Neural crest cell (in vitro differentiated cells): ENCODE measurements around the gene OR10A6. TPM values are rescaled to one million over a fixed set of nuclear protein-coding genes. Genes with fewer than 3 reads are reported as not detected.
A peak's percentile ranks its signal among the peaks of the same experiment; 100 is the strongest.

Source experiments
- DNase-seq: peaks from one replicate; pipeline ENCODE4 v3.0.0; 2021; ENCODE audit warnings: low read depth, mixed read lengths, low spot score
- H3K27ac Mint-ChIP-seq: one replicate; pipeline ENCODE4 v1.8.0; 2021; ENCODE audit warnings: mild to moderate bottlenecking, mixed read lengths; ENCODE audit not compliant: unreplicated experiment
- H3K27me3 Mint-ChIP-seq: 2 replicates; pipeline ENCODE4 v1.8.0; 2021; ENCODE audit warnings: low read depth, mild to moderate bottlenecking, mixed read lengths
- H3K36me3 Mint-ChIP-seq: 2 replicates; pipeline ENCODE4 v1.8.0; 2021; ENCODE audit warnings: low read depth, mild to moderate bottlenecking, mixed read lengths
- H3K4me1 Mint-ChIP-seq: 2 replicates; pipeline ENCODE4 v1.8.0; 2021; ENCODE audit warnings: mixed read lengths
- H3K4me3 Mint-ChIP-seq: one replicate; pipeline ENCODE4 v1.8.0; 2021; ENCODE audit warnings: mild to moderate bottlenecking, mixed read lengths
- H3K9me3 Mint-ChIP-seq: 2 replicates; pipeline ENCODE4 v1.8.0; 2021; ENCODE audit warnings: mixed read lengths
- total RNA-seq: library from RNA; stranded (reverse); gene quantifications from 2 replicates; pipeline ENCODE4 v1.2.1, GENCODE V29; 2021
- TF ChIP-seq, protein P1 (sequence below): fragments of 200-600 bp; sonication (generic); conservative IDR thresholded peaks from 2 replicates; pipeline ENCODE4 v1.5.0; 2021; ENCODE audit warnings: antibody characterized with exemption, mild to moderate bottlenecking

The OR10A6 gene
- total RNA-seq, 1 donor from 2014 or later: not detected

DNA sequence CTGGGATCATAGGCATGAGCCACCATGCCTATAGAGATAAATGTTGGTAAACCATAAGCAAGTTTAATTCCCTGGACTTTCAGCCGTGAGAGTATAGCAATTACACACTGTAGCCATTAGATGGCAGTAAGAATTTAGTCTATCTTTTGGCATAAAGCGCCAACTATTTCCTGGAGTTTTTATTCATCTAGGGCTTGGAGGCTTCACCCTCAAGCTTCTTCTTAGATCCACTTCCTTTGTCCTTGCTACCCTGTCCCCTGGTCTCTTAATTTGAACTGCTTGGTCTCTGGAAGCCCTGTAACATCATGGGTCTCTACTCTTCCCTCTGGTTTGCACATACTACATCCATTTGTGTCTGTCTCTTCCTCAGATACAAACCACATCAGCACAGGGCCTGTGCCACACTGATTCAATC, 38.2 kb downstream of the OR10A6 start:
- no peak overlapping the region for H3K27ac Mint-ChIP-seq
- no peak for DNase-seq
- no peak overlapping the region for H3K4me3 Mint-ChIP-seq
- H3K27me3 Mint-ChIP-seq: peaks cover 22% of the 10 kb centered on the region
- H3K4me1 Mint-ChIP-seq: peaks cover 12% of the 10 kb centered on the region
- TF ChIP-seq, protein P1, sequence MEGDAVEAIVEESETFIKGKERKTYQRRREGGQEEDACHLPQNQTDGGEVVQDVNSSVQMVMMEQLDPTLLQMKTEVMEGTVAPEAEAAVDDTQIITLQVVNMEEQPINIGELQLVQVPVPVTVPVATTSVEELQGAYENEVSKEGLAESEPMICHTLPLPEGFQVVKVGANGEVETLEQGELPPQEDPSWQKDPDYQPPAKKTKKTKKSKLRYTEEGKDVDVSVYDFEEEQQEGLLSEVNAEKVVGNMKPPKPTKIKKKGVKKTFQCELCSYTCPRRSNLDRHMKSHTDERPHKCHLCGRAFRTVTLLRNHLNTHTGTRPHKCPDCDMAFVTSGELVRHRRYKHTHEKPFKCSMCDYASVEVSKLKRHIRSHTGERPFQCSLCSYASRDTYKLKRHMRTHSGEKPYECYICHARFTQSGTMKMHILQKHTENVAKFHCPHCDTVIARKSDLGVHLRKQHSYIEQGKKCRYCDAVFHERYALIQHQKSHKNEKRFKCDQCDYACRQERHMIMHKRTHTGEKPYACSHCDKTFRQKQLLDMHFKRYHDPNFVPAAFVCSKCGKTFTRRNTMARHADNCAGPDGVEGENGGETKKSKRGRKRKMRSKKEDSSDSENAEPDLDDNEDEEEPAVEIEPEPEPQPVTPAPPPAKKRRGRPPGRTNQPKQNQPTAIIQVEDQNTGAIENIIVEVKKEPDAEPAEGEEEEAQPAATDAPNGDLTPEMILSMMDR: peak; percentile 81
- H3K9me3 Mint-ChIP-seq: no peaks in the 10 kb centered on the region
- no peaks in the 10 kb centered on the region for H3K36me3 Mint-ChIP-seq

DNA sequence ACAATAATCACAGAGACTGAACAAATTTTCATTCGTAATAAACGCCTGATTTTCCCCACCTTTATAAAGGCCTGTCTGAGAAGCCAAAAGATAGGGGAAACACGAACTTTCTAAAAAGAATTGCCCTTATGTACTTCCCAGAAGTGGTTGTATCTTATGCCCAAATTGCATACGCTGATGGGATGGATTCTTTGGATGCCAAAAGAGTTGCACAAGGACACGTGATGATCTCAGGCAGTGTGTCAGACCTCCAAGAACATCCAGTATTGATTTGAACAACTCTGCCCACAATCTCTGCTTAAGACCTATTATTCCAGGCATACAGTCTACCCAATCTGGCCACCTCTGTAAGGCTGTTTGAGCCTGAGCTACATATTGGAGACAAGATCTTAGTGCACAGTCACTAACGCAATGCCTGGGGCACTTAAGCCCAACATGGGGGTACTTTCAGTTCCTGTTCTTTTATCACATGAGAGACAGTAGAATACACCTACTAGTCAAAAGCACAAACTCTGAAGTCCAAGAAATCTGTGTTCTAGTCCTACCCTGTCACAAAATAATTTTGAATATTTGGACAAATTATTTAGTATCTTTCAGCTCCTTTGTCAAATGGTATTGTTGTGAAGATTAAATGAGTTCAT, 38.9 kb downstream of the OR10A6 start:
- no peak for DNase-seq
- Mint-ChIP-seq H3K27ac (no peak overlapping the region), H3K4me1 (peaks cover 12% of the 10 kb centered on the region), H3K27me3 (peaks cover 22% of the 10 kb centered on the region), H3K4me3 (no peak overlapping the region), H3K36me3 (no peaks in the 10 kb centered on the region), H3K9me3 (no peaks in the 10 kb centered on the region)
- TF ChIP-seq, protein P1: no peak

DNA sequence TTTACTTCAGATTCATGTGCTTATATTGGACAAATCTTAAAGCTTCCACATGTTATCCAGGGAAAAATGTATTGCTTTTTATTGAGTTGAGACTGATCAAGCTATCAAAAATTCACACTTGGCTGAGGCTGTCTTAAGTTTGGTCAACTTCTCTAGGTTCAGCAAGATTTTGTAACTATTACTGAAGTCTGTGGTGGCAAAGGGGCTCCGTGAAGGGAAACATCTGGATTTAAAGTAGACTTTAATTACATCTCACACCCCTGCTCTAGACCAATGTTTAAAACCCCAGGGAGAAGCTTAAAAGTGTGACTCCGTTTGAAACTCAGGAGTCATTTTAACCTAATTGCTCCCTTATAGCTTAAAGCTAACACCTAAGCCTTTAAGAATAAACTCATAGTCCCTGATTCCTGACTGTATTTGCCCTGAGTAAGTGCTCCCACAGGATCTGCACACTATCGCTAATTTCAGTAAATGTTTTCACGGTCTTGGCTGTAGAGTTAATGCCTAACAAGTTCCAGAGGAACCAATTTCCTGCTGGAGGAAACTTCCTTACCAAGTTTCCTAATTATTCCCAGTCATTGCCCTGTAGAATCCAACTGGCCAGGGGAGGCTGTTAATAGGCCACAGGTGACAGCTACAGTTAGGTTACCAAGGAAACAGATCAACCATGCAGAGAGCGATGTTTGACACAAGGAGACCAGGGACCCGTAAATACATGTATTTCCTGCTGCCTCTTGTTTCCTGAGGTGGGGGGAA, 40.5 kb downstream of the OR10A6 start:
- no peaks in the 10 kb centered on the region for H3K9me3 Mint-ChIP-seq

GRCh38 chr11:7889985-7890384, 41.1 kb downstream of the OR10A6 start:
- Mint-ChIP-seq H3K27me3 (peaks cover 25% of the 10 kb centered on the region), H3K36me3 (no peaks in the 10 kb centered on the region), H3K9me3 (no peaks in the 10 kb centered on the region), H3K4me3 (no peak overlapping the region), H3K27ac (no peak overlapping the region), H3K4me1 (peaks cover 12% of the 10 kb centered on the region)
- DNase-seq: no peak
- TF ChIP-seq, protein P1: no peak

More for the DNA sequence above, 40.5 kb downstream of the OR10A6 start:
- Mint-ChIP-seq H3K36me3 (no peaks in the 10 kb centered on the region), H3K27ac (no peak overlapping the region), H3K27me3 (peaks cover 25% of the 10 kb centered on the region), H3K4me3 (no peak overlapping the region), H3K4me1 (peaks cover 12% of the 10 kb centered on the region)
- no peak for DNase-seq
- TF ChIP-seq, protein P1: no peak

DNA sequence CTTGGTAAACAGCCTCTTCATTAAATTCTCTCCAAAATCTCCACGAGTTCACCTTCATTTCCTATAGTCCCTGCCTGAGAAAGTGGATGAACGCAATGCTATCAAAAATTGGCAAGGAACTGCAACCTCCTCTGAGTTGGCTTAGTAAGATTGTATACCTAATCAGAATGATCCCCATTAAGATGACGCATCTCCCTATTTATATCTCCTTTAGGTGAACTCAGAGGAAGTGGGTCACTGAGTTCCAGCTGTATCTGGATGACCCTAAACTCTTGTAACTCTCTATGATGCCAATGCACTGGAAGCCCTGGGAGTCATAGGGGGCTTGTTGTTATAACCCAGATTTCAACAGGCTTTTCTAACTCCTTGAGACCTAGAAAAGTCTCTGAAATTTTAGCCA, 48.2 kb downstream of the OR10A6 start:
- TF ChIP-seq, protein P1: no peak
- Mint-ChIP-seq H3K27me3 (peaks cover 3% of the 10 kb centered on the region), H3K9me3 (no peaks in the 10 kb centered on the region), H3K36me3 (no peaks in the 10 kb centered on the region), H3K4me1 (no peaks in the 10 kb centered on the region), H3K27ac (no peak overlapping the region), H3K4me3 (no peak overlapping the region)
- DNase-seq: no peak

Other genes starting within 250 kb of the OR10A6 start
- not detected in 2 replicates for gene OVCH2, start 224.8 kb downstream of the OR10A6 start, total RNA-seq
- gene OR5P2, start 134.3 kb downstream of the OR10A6 start, total RNA-seq: not detected in 2 replicates
- not detected in 2 replicates for gene OR5P3, start 100.4 kb downstream of the OR10A6 start, total RNA-seq
- gene OR10A3, start 10.4 kb upstream of the OR10A6 start, total RNA-seq: not detected in 2 replicates
- gene NLRP10, start 34.2 kb upstream of the OR10A6 start, total RNA-seq: not detected in 2 replicates
- 317 and 324 TPM in 2 replicates for gene EIF3F, start 56.1 kb upstream of the OR10A6 start, total RNA-seq
- gene TUB, start 149.9 kb upstream of the OR10A6 start, total RNA-seq: 23.7 and 26.1 TPM in 2 replicates
- 8.9 and 9.1 TPM in 2 replicates for gene RIC3, start 237.8 kb upstream of the OR10A6 start, total RNA-seq